ENCODE data around the gene CHST11.
A peak's percentile ranks its signal among the peaks of the same experiment; 100 is the strongest.

Gene CHST11

GRCh38 chr12:104686196-104686595, 229.4 kb downstream of the CHST11 start:
- no peak for DNase-seq

DNA sequence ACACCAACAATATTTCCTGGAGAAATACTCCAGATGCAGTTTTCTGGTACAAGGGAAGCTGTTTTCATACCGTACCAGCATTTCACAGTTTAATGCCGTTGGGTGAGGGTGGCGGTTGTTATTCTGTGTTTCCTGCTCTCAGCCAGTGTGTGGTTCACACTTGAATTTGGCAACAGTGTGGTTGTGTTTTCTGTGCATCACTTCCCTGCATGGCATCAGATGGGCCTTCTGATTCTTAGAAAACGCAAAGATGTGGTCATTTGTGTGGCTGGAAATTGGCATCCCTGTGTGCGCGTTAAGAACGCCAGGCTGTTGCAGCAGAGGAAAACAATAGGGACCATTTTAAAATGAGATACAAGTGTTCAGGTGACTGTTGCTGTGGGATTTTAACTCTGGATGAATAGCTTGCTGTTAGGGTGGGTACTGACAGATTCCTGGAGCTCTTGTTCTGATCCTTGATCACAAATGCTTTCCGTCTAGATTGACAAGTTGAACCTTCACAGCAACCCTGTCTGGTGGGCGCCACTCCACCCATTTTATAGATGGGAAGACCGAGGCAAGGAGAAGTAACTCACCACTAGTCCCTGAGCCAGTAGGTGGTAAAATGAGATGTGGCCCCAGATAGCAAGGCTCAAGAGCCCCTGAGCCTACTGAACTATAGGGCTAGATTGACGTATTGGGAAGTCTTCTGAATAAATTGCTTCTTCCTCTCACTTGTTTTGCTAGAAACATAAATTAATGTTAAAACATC, 231.2 kb downstream of the CHST11 start:
- DNase-seq = peak; percentile 69

- DNase-seq = peak; percentile 55
Observed at GRCh38 chr12:104689635-104690034, 232.9 kb downstream of the CHST11 start.

DNA sequence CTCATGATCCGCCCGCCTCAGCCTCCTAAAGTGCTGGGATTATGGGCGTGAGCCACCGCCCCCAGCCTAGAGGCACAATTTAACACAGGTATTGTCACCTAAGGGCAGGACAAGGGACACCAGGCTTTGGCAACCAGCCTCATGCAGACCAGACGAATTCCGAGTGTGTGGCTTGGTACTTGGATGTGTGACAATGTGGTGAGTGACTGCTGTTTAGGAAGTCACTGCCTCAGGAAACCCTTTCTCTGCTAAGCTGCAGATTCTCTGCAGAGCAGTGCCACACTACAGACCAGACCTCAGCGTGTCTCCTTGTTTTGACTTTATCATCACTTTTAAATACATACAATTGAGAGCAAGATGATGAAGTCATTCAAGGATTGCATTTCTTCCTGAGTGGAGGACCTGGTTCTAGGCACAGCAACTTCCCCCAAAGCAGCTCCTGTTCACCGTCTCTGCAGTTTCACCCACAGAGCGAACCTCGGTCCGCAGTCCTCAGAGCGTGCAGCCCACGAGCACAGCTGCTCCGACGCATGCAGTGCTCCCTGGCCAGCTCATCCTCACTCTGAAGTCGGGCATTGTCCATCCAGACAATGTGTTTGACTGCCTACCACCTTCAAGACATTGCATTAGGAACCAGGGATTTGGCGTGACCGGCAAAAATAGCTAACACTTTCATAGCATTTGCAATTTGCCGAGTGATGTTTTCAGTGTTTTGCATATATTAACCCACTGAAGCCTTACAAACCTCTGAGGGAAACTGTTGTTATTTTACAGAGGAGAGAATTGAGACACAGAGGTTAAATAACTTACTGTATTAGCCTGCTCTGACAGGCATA, 235.2 kb downstream of the CHST11 start:
- peak; percentile 35 for DNase-seq

DNA sequence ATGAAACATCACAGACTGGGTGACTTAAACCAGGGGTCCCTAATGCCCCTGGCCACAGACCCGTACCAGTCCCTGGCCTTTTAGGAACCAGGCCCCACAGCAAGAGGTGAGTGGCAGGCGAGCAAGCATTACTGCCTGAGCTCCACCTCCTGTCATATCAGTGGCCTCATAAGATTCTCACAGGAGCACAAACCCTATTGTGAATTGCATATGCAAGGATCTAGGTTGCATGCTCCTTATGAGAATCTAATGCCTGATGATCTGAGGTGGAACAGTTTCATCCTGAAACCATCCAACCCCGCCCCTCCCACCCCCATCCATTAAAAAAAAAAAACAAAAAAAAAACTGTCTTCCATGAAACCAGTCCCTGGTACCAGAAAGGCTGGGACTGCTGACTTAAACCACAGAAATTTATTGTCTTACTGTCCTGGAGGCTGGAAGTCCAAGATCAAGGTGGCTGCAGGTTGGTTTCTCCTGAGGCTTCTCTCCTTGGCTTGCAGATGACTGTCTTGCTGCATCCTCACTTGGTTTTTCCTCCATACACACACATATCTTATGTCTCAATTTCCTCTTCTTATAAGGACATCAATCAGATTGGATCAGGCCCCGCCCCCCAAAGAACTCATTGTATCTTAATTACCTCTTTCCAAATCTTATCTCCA, 235.9 kb downstream of the CHST11 start:
- DNase-seq = no peak

DNA sequence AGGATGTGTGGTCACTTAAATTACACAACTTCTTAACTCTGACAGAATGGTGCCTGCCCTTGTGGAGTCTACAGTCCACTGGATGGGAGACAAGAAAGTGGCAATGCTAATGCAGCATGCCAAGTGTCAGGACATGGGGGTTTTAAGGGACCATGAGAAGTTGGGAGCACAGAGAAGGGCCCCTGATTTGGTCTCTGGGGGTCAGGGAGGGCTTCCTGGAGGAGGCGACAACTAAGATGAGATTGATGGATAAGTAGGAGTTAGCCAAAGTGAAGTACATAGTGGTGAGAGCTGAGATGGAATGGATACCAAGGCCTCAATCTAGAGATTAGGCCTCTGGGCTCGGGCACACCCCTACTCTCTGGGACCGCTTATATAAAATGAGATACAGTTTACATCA, 236.7 kb downstream of the CHST11 start:
- peak; percentile 26 for DNase-seq

GRCh38 chr12:104694161-104694560, 237.4 kb downstream of the CHST11 start:
- no peak for DNase-seq

DNA sequence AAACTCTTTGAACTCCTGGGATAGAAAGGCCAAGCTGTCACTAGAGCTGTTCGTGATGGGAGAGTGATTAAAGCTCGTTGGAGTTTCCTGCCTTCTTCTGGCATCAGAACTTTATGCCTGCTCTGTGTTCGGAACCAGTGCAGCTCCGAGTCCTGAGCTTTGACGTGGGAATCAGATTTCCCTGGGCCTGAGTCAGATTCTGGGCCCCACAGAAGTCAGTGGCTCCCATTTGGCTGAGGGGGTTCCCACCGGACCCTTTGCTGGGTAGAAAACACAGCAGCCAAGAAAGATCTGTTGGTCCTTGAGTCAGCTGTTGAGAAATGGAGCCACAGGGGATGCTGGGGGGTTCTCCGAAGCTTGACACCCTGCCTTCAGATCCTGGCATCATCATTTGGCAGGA, 238.0 kb downstream of the CHST11 start:
- DNase-seq = peak; percentile 54

GRCh38 chr12:104695453-104696148, 238.9 kb downstream of the CHST11 start:
- DNase-seq = peak; percentile 90

- DNase-seq = no peak
Observed at GRCh38 chr12:104697186-104697585, 240.4 kb downstream of the CHST11 start.

GRCh38 chr12:104698871-104699270, 242.1 kb downstream of the CHST11 start:
- DNase-seq = no peak

GRCh38 chr12:104699489-104700190, 242.9 kb downstream of the CHST11 start:
- DNase-seq = peak; percentile 49

DNA sequence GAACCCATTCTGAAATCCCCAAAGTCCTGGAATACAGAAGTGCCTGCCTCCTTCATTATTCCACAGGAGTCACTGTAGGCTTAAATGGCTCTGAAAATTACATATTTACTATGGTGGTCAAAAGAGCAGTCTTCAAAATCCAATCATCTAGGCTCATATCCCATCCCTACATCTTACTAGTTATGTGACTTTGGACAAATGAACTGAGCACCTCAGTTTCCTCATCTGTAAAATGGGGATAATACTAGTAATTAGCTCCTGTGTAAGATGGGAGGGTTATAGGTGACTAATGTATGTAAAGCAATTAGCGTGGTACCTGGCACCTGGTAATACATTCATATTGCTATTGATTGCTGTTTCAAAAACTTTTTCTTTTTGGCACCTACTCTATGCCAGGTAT, 243.6 kb downstream of the CHST11 start:
- DNase-seq = no peak

DNA sequence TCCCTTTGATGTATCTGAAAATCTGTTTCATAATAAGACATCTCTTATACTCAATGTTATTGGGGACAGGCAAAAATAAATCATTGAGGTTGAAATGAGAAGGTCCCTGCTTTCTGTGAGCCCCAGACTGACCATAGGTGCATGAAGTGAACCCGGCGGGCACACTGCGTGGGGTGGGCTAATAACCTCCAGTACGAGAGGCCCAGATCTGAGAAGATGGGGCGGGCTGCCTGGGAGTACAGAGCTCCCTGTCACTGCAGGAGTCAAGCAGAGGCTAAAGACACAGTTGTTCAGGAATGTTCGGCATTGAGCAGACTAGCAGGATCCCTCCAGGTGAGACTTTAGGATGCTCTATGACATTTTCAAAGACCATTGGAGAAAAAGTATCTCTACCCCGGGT, 244.6 kb downstream of the CHST11 start:
- DNase-seq = no peak

DNA sequence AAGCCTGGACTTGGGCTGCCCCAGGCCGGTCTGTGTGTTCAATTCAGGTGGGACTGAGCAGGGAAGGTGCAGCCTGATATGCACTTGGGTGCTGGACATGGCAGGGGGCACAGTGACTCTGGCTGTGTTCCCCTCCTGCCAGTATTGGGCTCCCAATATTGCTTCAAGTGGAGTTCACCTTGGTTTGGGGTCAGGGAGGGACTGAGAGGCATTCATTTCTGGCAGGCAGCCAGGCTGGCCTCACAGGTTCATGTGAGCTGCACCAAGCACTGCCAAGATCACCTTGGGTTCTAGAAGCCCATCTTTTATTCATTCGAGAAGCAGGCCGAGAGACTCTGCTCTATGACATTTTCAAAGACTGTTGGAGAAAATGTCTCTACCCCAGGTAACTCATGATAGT, 245.0 kb downstream of the CHST11 start:
- DNase-seq = no peak

DNA sequence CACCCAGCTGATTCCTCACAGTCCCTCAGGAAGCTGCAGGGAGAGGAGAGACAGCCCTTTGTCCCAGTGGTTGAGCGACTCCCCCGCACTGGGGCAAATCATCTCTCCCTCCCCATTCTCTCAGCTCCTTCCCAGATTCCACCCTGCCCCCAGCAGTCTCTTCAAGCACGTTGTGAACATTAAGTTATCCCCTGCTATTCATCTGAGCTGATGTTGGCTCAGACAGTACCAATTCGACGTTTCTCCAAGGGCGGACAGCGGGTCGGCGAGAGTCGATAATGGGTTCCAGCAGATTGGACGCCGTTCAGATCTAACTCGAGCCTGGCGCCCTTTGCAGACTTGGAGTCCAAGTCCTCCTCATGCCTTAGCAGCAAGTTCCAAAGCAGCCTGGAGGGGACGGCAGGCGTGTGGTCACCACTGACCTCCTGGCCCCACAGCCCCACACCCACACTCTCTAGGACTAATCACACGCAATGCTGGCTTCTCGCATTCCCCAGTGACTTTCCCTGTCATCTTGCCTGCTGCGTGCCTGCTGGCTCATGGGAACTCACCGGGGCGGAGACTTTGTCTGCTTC, 245.9 kb downstream of the CHST11 start:
- no peak for DNase-seq

GRCh38 chr12:104703372-104703771, 246.6 kb downstream of the CHST11 start:
- DNase-seq = no peak

- no peak for DNase-seq
Observed at GRCh38 chr12:104704224-104704779, 247.6 kb downstream of the CHST11 start.

DNA sequence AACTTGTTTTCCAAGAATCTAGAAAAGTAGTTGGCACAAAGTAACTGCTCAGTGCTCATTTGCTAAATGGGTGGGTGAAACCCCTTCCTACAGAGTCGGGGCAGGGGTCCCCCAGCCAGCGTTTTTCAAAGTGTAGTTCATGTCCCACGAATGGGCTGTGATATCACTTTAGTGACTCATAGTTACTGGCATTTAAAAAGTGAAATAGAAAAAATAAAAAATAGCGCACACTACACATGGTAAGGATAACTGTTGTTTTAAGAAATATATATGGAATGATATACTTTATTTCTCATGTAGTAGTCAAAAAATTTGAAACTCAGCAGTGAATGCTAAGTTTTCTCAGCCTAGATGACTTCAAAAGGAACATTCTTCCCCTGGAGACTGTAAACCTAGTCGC, 250.4 kb downstream of the CHST11 start:
- no peak for DNase-seq

DNA sequence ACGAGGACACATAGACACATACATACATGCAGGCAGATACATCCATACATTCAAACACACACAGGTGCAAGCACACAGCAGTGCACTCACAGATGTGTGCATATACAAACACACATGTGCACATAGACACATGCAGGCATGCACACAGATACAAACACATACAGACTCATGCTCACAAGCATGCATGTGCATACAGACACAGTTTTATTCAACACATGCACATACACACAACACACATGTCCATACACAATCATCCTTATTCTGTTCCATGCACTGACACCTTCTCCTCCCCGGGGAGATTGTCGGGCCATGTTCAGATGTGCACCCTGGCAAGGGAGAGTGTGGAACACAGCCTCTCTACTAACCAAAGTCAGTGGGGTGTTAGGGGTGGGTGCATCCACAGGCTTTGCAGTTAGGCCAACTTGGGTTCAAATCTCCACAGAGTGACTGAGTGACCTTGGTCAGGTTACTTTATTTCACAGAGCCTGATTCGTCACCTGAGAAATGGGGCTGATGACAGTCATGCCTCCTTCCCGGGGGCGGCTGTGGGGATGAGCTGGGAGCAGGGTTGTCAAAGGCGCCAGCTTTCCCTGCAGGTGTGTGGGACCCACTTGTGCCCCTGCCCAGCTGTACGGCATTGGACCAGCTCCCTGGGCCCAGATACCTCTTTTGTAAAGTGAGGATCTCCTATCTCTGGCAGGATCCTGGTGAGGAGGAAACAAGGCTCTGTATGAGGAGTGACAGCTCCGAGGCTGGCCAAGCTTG, 251.2 kb downstream of the CHST11 start:
- no peak for DNase-seq

DNA sequence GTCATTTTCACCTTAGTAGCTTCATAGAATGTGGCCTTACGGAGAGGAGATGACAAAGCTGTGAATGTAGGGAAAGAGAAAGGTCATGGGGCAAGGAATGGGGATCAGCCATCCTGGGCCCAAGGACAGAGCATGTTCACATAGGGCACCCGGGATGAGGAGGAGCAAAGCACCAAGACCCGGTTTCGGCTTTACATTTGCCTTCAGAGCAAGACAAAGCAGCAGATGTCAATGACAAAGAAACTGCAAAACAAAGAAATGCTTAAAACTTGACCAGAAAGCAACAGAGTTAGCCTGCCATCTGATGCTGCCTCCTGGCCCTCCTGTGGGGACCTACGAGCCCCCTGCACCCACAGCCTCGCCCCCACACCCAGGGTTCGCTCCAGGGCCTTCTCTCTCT, 252.1 kb downstream of the CHST11 start:
- DNase-seq = no peak

Data from suppressor macrophage treated with lipopolysaccharide for 4 hours (primary cell).